ENCODE data around the gene ACYP2.

The ACYP2 gene

DNA sequence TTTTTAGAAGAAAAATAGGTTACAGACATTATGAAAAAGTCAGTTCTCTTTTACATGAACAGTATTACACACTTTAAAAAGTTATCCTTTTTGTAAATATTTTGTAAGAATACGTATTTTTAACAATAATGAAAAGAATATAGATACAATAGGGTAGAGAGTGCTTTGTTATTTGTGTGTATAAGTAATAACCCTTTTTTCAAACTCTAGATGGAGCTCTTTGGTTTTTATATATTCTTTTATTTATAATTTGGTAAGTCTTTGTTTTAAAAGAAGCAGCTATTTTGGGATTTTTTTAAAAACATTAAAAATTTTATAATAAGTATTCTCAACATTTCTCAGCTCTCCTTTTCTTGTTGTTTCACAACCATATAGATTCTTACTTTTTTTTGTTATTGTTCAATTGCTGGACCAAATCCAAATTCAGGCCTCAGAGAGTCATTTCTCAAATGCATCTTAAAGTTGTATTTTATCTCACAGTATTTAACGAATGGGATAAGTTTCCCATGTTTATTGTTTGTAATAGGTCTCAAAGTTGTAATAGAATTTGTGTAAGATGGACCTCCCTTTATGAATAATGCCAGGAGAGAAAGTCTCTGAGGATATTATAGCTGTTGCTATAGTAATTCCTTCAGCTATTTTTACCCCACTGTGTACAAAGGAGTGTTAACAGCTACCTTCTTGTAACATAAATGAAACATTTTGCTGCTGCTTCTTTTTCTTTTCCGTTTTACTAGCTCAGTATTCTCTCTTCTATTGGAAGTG, 46.4 kb downstream of the ACYP2 start:
- no peak for DNase-seq

DNA sequence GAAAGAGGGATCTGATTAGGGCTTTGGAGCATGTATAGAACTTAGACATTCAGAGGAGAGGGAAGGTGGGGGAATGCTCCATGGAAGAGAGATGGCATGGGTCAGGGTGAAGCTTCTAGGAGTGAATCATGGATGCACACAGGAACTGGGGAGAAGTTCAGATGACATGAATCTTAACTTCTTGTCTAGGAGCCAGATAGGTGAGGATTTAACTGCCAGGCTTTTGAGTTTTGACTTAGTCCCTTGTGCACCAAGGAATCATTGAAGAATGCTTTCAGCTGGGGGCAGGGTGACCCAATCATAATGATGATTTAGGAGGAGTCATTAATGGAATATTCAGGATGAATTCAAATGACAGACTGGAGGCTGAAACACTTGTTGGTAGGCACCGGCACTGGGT, 48.7 kb downstream of the ACYP2 start:
- DNase-seq, result no peak

DNA sequence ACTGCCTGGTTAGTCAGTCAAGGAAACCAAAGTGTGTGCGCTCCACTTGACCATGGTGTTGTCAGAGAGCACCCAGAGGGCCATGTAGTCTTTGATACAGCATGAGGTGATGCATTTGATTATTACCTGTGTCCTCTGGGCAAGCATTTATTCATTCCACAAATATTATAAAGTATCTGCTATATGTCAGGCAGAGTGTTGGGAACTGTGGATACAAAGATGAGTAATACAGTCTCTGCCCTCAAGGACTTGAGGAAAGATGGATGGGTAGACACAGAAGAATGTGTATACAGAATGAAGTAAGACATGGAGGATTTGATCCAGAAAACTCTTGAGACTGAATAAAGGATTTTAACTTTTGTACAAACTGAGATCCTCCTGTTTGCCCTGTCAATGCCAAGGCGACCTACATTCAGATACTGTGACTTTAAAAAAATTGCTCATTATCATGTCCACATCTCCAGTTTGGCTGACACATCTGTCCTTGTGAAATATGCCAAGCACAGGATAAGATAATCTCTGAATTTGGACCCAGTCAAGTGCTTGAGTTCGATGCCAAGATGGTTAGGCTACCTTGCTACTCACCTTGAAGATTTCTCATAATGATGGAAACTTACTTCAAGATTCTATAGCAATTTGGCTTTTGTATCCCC, 50.8 kb downstream of the ACYP2 start:
- DNase-seq, result no peak

DNA sequence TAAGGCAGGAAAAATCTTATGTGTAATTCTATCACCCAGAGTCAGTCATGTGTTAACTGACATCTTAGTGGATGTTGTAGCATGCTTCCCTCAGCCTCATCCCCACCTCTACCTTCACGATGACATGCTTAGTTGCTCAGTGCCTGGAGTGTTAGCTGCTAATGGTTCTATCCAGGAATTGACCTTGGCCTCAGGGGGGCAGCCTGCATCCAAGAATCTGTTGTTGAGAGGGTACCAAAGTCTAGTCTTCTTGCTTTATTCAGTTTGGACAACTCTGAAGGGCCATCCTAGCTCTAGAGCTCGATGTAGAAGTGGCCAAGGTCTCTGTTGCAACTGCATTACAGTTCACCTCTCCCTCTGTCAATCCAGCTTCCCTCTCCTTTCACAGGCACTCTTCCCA, 61.2 kb downstream of the ACYP2 start:
- no peak for DNase-seq

DNA sequence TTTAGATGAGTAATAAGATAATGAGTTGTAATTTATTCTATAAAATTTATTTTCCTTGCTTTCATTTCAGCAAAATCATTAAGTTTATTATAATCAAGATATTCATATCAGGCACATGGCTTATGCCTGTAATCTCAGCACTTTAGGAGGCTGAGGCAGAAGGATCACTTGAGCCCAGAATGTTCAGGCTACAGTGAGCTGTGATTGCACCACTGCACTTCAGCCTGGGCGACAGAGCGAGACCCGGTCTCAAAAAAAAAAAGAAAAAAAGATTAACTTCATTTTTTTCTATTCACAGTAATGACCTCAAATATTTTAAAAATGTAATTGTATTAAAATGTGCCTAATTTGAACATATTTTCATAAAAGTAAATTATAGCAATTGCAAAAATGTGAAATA, 67.9 kb downstream of the ACYP2 start:
- DNase-seq, result no peak

DNA sequence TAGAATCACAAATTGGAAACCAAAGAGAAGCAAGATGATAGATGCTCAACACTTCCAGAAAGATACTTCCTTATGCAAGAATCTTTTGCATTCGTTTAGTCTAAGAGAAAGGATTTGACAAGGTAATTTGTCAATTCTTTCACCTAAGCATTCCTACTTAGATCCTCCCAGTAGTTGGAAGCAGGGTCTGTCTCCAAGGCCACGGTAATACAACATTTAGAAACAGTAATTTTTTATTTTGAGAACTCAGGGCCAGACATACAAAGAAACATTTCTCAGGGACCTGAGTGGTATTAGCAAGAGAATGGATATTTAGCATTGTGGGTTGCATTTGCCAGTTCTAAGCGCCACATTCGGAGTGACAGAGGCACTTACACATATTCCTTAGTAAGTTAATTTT, 68.6 kb downstream of the ACYP2 start:
- no peak for DNase-seq

DNA sequence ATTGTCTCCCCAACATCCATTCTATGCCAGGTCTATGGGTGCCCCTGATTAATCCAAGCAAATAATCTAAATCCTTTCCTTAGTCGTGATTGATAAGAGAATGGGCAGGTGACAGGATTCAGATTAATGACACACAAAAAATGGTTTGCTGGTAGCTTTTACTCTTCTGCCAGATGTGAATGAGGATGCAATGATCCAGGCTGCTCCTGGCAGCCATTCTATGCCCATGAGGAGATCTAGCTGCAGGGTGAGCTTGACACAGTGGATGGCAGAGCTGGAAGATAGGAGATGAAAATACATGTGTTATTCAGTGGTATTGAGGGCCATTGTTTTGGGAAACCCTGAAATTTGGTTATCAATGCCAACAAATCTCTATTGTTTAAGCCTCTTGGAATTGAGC, 69.7 kb downstream of the ACYP2 start:
- DNase-seq, result no peak

DNA sequence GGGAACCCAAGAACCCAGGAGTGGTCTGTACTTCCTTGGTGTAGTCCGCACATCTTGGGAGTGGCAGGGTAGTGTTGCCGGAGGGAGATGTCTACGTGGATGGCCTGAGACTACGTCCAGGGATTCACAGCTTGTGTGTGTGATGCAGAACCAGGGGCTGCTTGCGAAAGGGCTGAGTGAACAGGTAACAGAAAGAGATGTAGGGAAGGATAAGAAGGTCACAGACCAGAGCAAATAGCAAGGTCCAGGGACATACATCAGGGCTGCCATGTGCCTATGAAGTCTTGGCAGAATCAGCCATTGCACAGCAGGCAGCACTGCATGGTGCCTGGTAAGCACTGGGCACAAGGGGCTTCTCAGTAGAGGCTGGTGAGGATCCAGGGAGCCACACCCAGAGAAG, 71.9 kb downstream of the ACYP2 start:
- DNase-seq, result no peak

DNA sequence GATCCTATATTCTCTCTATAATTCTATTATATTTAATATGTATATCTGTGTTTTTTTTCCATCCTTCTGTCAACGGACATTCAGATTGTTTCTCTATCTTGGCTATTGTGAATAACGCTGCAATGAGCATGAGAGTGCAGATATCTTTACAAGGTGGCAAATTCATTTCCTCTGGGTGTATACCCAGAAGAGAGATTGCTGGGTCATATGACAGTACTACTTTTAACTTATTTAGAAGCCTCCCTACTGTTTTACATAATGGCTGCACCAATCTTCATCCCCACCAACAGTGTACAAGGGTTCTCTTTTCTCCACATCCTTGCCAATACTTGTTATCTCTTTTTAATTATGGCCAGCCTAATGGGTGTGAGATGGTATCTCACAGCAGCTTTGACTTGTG, 74.1 kb downstream of the ACYP2 start:
- no peak for DNase-seq

DNA sequence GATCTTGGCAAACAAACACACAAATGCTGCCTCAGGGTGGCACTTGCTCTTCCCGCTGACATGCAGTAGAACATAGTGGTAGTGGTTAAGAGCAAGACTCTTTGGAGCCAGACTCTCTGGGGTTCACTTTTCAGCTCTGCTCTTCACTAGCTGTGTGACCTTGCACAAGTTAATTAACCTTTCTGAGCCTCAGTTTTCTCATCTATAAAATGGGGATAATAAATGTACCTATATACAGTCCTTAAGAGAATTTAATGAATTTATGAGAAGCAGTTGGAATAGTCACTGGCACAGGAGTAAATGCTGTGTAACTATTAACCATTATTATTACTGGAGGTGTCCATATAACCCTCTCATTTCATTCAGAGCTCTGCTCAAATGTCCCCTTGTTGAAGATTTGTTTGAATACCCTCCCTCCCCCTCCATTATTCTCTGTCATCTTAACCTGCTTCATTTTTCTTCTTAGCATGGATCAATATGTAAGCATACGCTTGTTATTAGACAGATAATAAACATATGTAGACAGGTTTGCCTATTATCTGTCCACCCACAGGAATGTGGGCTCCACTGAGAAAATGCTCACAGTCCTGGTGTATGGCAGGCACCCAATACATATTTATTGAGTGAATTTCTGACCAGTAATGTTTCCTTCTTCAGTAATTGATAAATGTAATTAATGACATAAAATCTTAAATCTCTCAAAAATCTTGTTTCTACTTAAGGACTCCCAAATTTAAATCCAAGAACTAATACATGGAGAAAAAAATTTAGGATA, 76.1 kb downstream of the ACYP2 start:
- DNase-seq, result no peak

DNA sequence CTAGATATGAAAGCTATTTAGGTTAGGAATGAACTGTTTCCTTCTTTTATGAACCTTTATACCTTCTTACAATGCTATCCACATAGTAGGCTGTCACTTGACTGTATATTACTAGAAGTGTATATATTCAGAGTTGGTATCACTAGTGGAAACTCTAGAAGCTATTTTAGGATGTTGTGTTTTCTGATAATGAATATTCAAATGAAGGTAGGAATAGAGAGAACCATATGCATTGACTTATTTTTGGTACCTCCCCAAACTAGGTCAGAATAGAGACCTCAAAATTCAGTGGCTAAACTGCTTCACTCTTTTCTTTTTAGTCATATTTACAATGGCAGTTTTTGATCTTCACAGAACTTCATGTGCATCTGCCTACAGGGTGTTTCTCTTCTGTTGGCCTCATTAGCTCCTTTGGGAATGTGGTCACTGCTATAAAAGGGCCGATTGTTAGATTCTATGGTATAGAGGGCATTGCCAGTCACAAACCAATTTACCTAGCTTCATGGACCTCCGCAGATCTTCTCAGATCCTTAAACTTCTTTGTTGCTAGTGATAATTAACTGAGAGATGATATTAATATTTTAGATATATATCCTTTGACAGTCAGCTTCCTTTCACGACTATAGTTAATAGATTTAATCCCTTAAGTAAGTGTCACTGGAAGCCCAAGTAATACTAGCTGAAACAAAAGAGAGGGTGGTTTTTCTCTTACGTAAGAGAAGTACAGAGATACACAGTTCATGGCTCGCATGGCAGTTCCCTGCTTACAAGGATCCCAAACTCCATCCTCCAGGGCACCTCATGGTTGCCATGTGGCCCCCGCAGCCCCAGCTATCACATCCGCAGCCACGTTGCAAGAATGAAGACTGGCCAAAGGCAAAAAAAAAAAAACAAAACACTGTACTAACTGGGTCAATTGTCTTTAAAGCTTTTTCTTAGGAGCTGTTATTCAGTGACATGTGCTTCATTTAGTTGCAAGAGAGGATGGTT, 79.6 kb downstream of the ACYP2 start:
- DNase-seq, result no peak

DNA sequence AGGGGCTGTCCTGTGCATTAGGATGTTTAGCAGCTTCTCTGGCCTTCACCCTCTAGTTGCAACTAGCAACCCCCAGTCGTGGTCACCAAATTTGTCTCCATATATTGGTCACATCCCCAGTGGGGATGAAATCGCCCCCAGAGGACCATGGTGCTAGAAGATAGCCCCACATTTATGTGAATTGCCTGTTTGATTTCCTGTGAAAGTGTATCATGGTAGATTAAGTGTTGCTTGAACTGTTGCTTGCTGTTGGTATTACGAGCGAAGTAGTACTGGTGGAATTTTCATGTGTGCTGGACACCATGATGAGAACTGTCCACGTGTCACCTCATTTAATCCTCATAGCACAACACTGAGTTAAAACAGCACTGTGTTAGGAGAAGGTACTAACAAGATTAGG, 81.2 kb downstream of the ACYP2 start:
- no peak for DNase-seq

DNA sequence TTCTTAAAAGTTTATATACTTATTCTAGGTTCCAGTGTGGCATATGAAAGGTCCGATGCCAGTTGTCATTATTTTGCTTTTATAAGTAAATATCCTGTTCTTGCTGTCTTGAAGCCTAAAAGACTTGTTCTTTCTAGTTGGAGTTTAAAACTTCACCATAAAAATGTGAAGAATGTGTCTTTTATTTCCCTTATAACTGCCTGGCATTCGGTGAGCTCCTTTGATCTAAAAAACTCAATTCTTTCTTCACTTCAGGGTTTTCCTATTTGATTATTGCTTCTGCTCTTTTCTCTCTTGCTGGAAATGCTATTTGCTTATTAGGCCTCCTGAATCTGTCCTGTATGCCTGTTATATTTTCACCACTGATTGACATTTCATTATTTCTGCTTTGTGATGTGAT, 89.1 kb downstream of the ACYP2 start:
- no peak for DNase-seq

DNA sequence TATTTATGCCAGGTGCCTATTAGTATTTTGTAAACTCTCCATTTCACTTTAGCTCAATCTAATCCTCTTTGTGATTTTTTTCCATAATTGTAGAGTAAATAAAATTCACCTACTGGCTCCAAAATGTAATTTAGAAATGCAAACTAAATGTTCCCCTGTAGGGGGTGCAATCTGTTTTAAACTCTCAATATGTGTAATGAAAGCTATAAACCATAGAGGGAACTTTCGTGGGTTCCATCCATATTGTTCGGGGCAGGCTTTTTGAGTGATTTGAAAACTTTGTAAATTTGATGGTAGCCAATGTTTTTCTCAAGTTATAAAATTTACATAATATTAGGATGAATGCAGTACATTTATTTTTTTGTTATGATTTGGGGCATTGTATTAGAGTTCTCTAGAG, 91.2 kb downstream of the ACYP2 start:
- no peak for DNase-seq

DNA sequence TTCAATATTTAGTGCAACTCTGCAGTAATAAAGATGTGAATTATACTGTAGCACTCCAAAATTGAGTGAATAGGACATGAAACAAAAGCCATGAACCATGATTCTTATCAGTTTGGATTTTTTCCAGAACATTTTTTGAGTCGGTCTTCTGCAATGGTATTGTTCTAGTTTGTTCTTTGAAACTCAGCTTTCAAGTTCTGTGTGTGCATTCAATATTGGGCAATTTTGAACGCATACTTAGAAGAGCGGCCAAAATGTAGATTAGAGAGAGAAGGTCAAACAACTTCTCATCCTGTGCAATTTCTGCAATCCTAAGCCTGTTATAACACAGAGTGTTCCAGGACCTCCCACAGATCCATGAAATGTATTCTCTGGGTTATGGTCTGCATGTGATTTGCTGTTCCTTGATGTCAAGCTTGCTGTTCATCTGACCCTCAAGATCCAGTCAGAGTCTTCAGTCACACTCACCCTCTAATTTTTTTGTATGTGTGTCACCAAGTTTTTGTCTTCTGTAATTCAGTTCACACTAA, 92.3 kb downstream of the ACYP2 start:
- no peak for DNase-seq

DNA sequence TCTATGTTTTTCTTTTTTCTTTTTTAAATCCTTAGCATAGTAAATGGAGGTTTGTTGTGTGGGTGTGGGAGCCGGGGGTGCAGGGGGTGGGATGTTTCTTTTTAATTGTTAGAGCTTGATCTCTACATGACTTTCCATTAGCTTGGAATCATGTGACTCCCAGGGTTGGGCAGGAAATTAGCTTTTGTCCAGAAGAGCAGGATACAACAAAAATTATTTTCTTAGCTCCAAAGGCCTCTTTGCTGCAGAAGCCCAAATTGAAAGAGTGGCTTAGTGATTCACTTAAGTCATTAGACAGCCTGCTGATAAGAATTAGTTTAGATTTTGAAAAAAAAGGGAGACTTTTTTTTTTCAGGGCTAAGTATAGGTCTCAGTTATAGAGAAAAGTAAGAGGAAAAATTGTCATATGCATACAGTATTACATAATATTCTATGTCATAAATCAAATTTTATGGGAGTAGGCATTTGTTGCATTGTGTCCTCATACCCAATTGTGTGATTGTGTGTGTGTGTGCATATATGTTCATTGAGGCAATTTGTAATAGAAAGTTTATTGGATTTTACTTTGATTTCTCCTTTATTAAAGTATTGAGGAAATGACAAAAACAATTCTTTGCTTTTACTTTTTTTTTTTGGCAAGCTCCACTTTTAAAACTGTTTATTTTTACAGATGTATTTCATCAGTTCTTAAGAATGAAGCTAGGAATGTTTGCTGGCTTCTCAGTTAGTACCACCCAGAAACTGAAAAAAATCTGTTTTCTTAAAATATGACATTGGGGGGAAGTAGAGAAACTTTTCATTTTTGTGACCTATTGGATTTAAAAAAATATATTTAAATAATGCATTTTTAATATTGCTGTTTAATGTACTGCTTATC, 93.2 kb downstream of the ACYP2 start:
- DNase-seq, result no peak

DNA sequence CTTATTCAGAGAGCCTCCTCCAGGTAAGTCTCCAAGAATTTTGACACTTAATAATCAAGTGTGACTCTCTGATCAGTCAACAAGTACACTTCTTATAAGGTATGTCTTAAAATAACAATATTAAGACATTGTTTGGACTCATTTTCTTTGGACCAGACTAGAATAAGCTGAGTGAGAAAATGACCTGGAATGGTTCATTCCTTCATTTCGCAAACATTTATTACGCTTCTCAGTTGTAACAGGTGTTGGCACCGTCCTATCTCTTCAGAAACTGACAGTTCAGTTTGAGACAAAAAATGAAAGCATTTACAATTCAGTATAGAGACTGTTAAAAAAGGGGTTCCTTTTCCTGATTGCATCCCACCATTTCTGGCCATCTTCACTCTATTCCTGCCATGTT, 94.0 kb downstream of the ACYP2 start:
- no peak for DNase-seq

DNA sequence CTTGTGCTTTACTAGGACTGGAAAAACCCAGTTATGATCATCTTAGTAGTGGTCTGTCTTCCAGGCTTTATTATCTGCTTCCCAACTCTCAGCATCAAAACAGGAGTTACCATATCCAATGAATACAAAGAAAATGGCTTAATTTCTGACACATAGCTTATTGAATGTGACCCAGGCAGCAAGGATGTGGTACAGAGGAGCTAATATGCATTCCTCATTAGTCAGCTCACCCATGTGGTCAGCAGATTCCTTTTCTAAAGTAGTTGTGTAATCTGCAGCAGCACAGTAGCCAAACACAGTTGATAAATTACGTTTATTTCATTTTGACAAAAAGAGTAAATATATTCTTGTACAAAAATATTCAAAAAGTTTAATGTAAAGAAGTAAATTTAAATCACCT, 97.0 kb downstream of the ACYP2 start:
- no peak for DNase-seq

DNA sequence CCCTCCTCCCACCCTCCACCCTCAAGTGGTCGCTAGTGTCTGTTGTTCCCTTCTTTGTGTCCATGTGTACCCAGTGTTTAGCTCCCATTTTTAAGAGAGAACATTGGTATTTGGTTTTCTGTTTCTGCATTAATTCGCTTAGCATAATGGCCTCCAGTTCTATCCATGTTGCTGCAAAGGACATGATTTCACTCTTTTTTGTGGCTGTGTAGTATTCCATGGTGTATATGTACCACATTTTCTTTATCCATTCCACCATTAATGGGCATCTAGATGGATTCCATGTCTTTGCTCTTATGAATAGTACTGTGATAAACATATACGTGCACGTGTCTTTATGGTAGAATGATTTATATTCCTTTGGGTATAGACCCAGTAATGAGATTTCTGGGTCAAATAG, 97.7 kb downstream of the ACYP2 start:
- DNase-seq, result no peak

DNA sequence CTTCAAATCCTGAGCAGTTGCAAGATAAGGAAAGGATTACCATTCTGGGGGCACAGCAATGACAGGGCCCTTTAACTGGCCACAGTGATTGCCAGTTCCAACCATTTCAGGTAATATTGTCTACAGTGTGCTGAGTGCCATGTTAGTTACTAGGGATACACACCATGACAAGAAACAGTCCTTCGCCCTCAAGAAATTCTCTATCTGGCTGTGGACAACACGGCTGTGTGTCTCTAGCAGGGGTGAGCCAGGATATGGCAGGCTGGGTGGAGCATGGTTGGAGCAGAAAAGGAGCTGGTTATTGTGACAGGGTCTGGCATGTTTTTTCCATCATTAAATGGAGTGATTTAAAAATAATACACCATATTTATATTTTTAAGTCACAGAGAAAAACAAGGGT, 109.6 kb downstream of the ACYP2 start:
- DNase-seq, result no peak

DNA sequence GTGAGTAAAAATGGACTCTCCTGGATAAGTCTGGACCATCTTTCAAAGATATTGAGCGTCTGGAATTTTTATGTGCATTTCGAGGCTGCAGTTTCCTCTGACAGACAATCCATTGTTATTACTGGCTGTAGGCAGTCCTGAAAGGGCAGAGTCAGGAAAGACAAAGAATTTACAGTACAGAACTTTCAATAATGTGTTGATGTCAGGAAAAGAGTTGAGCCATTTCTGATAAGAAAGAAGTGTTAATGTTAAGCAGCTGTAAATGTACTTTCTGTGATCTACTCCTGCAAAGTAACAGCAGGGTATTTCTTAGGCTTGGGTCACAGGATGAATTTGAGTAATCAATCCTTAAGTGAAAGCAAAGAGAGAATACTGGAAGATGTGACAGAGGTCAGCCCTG, 110.8 kb downstream of the ACYP2 start:
- DNase-seq, result no peak

DNA sequence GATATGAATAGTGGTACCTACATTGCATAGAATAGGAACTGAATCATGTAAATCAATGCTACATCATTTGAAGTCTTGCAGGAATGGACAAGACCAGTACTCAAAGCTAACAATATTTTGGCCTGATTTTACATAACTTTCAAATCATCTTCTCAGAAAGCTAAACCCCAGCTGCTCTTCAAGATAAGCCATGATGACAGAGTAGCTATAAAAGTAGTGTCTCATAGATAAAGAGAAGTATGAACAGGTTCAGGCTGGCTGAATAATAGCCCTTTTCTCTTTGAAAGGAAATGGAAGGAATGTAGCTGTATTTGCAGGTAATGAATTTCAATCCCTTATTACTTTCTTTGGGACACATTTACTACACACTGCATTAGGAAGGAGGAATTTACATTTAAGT, 112.4 kb downstream of the ACYP2 start:
- no peak for DNase-seq

Data from stimulated activated CD8-positive, alpha-beta memory T cell treated with anti-CD3 and anti-CD28 coated beads, Interleukin-4, amount 100 ng/mL, for 48 hours (primary cell).